Dedifferentiated amniotic fluid mesenchymal stem cell (primary cell): Measurements from ENCODE around the gene CYTH1.
"Not testable (repeated sequence)": the region's sequence is repeated elsewhere in the genome, so short reads cannot be mapped to it uniquely, and the experiment has no call there.

Experiments used
- DNase-seq: peaks from one replicate; pipeline ENCODE4 v3.0.0-alpha.2; 2016; ENCODE audit errors: extremely low spot score

The CYTH1 gene

GRCh38 chr17:78788451-78788850 is 6.4 kb upstream of the CYTH1 start:
- no peak for DNase-seq

DNA sequence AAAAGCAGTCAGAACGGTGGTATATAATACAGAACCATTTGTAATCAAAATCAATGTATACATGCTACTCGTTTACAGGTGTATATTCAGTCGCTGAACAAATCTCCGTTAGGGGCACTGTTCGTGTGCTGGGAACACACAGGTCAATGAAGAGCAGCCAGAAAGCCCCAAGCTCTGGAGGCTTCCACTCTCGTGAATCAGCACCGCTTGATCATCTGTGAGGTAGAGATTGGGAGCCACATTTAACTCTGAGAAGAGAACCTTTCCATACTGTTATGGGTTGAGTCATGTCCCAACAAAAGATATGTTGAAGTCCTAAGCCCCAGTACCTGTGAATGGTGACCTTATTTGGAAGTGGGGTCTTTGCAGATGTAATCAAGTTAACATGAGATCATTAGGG is 5.4 kb upstream of the CYTH1 start:
- no peak for DNase-seq

DNA sequence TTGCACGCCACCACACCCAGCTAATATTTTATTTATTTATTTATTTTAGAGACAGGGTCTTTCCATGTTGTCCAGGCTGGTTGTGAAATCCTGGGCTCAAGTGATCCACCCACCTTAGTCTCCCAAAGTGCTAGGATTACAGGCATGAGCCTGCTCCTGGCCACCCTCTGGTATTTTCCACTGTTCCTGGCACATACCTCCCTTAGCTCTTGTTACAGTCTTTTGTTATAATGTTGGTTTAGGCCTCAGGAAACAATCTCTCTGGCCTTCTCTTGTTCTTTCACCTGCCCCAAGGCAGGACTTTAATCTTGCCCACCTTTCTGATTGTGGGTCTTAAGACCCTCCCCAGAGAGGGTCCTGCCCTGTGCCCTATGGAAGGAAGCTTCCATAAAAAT is 3.6 kb upstream of the CYTH1 start:
- no peak for DNase-seq

- DNase-seq = no peak
Measured at GRCh38 chr17:78785011-78785662, 3.1 kb upstream of the CYTH1 start.

- DNase-seq = no peak
Measured at GRCh38 chr17:78784352-78784751, 2.3 kb upstream of the CYTH1 start.

DNA sequence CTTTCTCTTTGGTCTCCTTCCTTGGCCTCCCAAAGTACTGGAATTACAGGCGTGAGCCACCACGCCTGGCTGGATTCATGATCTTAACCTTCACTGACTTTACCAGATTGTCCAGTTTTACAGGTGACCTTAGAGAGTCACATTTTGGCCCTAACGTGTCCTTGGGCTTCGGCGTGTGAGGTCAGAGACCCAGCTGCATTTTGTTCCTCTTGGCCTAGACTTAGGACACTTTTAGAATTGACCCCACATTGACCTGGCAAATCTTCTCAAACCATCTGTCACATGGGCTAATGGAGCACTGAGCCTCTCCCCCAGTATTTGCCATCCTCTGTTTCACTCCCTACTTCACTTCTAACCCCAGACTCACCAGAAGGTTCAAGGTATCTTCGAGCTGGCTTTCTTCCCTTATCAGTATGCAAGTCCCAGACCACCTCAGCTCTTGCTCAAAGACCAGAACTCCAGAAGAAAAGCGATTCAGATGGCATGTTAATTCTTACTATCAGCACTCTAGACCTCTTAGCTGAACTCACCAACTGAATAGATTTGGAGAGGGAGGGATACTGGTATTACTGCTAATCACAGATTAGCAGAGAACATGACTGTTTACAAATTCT is 1.7 kb upstream of the CYTH1 start:
- no peak for DNase-seq

DNA sequence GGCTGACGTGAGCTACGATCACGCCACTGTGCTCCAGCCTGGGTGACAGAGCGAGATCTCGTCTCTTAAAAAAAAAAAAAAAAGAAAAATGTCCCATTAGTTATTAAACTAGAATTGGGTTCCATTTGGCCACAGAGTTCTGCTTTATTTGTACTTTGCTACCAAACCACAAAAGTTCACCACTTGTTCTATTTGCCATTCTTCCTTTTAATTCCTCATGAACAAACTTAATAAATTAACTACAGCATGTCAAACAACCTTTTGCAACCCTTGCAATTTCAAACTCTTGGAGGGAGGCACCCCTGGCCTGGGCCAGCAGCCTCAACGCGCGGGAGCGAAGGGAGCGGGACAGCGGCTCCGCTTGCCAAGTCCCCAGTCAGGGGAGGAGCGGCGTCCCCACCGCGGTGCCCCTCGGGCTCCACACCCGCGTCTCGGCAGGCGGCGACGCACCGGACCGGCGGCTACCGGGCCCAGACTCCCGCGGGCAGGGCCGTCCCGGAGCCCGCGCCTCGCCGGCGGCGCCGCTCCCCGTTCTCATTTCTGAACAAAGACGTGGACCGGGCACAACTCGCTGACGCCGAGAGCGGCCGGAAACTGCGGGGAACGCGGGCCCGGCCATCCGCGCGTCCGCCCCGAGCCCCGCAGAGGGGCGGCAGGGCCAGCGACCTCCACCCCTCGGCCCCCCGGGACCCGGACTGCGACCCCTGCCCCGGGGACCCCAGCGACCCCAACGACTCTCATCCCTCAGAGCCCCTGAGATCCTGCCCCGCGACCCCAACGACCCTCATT is 775 bp downstream of the CYTH1 start:
- no peak for DNase-seq

DNA sequence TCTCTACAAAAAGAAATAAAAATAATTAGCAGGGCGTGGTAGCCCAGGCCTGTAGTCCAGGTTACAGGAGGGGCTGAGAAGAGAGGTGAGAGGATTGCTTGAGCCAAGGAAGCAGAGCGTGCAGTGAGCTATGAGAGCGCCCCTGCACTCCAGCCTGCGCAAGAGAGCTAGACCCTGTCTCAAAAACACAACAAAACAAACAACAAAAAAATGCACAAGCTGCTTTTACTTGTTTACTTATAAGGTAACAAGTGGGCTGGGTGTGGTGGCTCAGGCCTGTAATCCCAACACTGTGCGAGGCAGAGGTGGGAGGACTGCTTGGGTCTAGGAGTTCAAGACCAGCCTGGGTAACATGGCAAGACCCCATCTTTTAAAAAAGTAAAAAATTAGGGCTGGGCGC is 1.7 kb downstream of the CYTH1 start:
- no peak for DNase-seq

DNA sequence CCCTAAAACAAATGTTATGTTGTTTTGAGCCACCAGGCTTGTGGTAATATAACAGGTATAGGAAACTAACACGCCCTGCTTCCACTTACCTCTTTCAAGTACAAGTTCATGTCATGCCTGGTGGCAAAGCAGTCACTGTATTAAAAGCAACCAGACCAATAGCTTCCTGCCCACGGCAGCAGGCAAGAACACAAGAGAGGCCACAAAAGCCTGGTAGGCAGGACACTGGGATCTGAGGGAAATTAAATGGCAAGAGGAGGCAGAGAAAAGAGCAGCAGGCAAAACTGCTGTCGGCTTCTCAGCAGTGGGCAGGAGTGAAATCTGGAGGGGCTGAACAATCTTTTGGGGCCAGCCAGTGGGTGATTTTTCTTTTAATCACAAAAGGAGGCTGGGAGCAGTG is 2.2 kb downstream of the CYTH1 start:
- DNase-seq = no peak

- DNase-seq = not testable (repeated sequence)
Measured at GRCh38 chr17:78779286-78779651, 2.8 kb downstream of the CYTH1 start.

GRCh38 chr17:78777881-78778280 is 4.2 kb downstream of the CYTH1 start:
- DNase-seq = no peak

- no peak for DNase-seq
Measured at GRCh38 chr17:78774956-78775571, 7.0 kb downstream of the CYTH1 start.

DNA sequence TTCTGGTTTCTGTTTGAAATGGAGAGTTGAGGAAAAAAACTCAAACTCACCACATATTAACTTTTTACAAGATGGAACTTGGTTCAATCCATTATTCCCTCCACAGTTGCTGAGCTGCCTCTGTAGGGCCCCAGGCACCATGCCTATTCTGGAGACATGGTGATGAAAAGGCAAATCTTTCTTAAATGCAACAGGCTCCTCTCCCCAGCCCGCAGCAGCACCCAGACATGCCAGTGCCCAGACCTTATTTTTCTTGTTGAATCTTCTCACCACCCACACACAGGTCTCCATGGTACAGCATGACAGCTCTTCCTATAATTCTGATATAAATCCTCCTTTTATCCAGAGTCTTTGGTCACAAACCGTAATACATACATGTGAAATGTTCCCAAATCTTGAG is 7.6 kb downstream of the CYTH1 start:
- DNase-seq = no peak

GRCh38 chr17:78771758-78772382 is 10.2 kb downstream of the CYTH1 start:
- DNase-seq = no peak

- DNase-seq = no peak
Measured at GRCh38 chr17:78769196-78769773, 12.8 kb downstream of the CYTH1 start.

DNA sequence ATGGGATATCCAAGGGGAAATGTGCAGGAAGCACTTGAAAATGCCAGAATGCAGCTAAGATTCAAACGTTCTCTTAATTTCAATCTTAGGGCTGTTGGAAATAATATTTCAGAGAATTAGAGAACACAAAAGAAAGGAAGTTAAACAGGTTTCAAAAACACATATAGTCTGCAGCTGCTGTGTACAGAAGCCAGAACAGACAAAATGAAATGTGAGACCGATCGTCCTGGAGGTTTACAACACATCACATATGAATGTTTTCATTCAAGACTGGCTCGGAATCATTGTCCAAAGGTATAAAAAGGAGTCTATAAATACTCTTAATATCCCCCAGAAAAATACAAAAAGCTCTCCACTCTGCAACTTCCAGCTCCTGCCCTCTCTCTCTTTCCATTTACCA is 14.3 kb downstream of the CYTH1 start:
- DNase-seq = no peak

DNA sequence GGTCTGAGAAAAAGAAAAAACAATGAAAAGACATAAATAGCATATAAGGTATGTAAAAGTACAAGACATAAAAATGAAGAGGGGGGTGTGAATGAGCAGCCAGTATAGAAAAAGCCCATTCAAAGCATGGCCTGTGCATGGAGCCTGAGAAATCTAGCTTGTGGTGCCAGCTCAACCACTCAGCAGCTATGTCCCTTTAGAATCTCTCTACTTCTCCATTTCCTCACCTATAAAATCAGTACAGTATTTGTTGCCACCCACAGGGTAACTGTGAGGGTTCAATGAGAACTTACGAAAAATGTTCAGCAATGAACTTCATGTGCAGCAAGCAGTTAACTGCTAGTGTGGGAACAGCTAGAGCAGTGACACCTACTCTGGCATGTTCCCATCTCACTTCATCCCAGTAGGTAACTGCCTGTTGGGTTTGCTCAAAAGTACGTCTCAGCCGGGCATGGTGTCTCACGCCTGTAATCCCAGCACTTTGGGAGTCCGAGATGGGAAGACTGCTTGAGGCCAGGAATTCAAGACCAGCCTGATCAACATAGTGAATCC is 15.3 kb downstream of the CYTH1 start:
- no peak for DNase-seq

DNA sequence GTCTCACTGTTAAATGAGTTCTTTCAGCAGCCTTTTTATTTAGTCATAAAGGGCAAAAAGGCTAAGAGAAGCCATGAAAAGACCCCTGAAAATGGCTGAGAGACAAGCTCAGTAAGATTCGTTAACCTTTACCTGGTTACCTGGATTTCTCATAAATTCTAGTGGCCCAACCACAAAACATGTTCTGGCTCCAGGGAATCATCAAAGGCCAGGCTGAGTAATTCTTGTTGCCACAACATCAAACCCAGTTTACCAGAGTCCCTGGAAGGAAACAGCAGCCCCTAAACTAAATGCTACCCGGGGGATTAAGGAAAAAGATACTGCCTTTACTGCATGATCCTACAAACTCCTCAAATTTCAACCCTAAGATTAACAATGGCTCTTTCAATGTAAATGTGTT is 15.8 kb downstream of the CYTH1 start:
- DNase-seq = no peak

DNA sequence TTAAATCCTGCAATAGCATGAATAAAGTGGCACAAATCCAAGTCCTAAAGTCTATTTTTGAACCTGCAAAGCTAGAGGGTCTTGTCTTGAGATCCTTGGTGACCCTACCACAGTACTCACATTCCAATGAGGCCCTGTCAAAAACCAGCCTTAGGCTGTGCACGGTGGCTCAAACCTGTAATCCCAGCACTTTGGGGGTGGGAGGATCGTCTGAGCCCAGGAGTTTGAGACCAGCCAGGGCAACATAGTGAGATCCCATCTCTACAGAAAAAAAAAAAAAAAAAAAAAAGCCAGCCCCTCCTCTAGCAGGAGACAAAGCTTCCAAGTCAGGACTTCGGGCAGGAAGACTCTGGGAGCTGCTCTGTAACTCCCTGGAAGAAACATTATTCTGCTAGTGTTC is 16.3 kb downstream of the CYTH1 start:
- no peak for DNase-seq

DNA sequence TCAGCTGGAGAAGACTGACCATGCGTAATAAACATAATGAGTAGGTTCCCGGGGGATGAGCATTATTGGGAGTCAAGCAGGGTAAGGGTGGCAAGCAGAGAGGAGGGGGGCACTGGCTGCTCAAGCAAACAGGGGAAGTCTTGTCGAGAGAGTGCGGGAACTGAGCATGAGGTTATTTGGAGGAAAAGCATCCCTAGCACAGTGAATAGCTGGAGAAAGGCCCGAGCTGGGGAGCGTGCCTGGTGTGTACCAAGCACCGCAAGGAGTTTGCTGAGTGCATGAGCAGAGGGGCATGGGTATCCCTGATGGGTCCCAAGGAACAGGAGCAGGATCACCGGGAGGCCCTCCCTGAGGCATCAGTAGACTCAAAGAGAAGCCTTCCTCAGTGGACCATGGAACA is 17.2 kb downstream of the CYTH1 start:
- no peak for DNase-seq

GRCh38 chr17:78763561-78763960 is 18.5 kb downstream of the CYTH1 start:
- peak; percentile 53 for DNase-seq
